ENCODE data around the gene TMPRSS13. TPM values are rescaled to one million over a fixed set of nuclear protein-coding genes. Genes with fewer than 3 reads are reported as not detected.

Gene TMPRSS13
- total and polyA plus RNA-seq, 11 donors, result 0.03 to 0.51 (median 0.12) TPM; not detected in 5

DNA sequence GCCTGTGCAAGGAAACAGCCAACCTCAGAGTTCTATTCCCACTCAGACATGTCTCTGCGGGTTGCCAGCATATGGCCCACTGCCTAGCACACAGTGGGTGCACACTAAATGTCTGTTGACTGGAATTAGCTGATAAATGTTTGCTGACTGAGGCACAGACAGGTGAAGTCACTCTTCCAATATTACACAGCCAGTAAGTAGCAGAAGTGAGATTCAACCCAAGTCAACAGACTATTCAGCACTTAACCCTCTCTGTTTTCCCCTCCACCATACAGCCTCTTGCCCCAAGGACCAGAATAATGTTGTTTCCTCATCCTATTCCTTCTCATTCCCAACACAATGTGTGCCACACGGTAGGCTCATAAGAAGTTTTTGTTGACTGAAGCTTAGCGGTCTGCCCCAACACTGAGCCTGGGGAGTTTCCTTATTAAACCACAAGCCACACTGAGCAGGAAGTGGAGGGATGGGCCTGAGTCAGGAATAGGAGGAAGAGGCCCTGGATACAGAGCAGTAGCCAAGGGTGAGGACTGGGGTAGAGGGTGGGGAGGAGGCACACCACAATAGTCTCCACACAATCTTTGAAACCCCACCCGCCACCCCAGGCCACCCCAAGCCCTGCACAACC, 41.3 kb upstream of the TMPRSS13 start:
- no peak overlapping the region for H3K4me3 ChIP-seq
- peaks cover 0 to 76% (median 0%) of the 10 kb centered on the region in 12 donors for H3K4me1 ChIP-seq
- H3K27me3 ChIP-seq, result peaks cover 0 to 3% (median 0%) of the 10 kb centered on the region in 9 donors
- DNase-seq (peak in 1 of 5 donors; percentile 56), ATAC-seq (peak; percentile 35 to 86 (median 74))
- no peaks in the 10 kb centered on the region for H3K36me3 ChIP-seq
- TF ChIP-seq POLR2A (IDR thresholded peaks at IDR 0.05), result no peak
- TF ChIP-seq, protein P1, sequence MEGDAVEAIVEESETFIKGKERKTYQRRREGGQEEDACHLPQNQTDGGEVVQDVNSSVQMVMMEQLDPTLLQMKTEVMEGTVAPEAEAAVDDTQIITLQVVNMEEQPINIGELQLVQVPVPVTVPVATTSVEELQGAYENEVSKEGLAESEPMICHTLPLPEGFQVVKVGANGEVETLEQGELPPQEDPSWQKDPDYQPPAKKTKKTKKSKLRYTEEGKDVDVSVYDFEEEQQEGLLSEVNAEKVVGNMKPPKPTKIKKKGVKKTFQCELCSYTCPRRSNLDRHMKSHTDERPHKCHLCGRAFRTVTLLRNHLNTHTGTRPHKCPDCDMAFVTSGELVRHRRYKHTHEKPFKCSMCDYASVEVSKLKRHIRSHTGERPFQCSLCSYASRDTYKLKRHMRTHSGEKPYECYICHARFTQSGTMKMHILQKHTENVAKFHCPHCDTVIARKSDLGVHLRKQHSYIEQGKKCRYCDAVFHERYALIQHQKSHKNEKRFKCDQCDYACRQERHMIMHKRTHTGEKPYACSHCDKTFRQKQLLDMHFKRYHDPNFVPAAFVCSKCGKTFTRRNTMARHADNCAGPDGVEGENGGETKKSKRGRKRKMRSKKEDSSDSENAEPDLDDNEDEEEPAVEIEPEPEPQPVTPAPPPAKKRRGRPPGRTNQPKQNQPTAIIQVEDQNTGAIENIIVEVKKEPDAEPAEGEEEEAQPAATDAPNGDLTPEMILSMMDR (IDR thresholded peaks at IDR 0.05), result no peak
- H3K9me3 ChIP-seq, result no peaks in the 10 kb centered on the region
- 69 to 78% (median 75%) methylated on average over 4 of the region's 4 CpGs for WGBS, 4 donors
- intact Hi-C loops (cut with DNase I), result no loop called here
- peak overlapping the region in 1 of 12 donors; percentile 74 for H3K27ac ChIP-seq

DNA sequence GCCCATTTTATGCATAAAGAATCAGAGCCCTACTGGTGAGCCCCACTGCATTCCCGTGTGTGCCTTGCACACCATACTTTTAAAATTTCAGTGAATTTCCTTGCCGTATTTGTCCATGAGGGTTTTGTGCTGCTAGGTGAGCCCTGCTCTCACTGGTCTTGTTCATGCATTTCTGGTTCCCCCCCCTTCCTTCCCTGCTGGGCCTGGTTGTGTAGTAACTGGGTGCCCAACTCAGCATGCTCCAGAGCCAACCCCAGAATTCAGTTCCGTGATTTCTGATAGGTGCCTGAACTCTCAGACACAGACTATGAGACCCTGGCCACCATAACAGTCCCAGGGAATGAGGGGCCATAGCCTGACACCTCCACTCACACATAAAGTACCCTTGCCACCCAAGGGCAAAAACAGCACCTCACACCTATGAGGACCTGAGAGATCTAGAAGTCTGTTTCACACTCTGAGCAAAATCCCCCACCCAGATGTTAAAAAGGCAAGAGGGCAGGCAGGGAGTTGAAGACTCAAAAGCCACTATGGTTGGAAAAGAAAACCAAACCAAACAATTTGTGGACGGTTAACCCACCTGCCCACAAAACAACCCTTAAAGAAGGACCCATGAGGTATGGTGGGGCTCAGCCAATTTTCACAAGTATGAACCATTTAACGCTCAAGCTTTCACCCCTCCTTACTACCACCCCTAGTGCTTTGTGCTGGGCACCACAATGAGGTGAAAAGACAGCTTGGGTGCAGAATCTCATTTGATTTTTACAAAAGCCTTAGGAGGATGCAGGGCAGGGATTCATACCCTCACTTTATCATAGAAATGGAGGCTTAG, 40.2 kb upstream of the TMPRSS13 start:
- H3K27ac ChIP-seq, result peak overlapping the region in 1 of 12 donors; percentile 74
- ATAC-seq (no peak), DNase-seq (no peak)
- intact Hi-C loops (cut with DNase I), result no loop called here
- peaks cover 0 to 65% (median 0%) of the 10 kb centered on the region in 12 donors for H3K4me1 ChIP-seq
- WGBS, 4 donors, result 94 to 99% (median 97%) methylated on average over 5 of the region's 5 CpGs
- no peaks in the 10 kb centered on the region for H3K36me3 ChIP-seq
- H3K9me3 ChIP-seq, result no peaks in the 10 kb centered on the region
- H3K4me3 ChIP-seq, result no peak overlapping the region
- TF ChIP-seq POLR2A (IDR thresholded peaks at IDR 0.05), result no peak
- TF ChIP-seq, protein P1 (IDR thresholded peaks at IDR 0.05), result no peak
- peaks cover 0 to 3% (median 0%) of the 10 kb centered on the region in 9 donors for H3K27me3 ChIP-seq

DNA sequence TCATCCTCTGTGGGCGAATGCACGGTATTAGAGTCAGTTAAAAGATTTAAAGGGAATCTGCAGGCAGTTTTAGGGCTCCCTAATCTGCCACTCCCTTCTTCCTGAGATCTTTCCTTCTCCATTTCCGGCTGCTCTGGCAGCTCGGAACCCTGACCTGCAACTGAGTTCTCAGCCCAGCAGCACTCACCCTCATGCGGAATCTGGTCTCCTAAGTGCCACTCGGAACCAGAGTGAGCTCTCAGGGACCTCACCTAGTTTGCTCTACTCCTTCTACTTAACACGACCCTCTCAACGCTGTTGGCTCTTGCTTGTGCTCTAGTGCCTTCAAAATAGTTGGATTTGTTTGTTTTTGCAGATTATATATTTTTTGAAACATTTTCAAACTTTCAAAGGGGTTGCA, 37.7 kb upstream of the TMPRSS13 start:
- ATAC-seq (no peak), DNase-seq (no peak)
- Histone ChIP-seq H3K36me3 (no peaks in the 10 kb centered on the region), H3K27me3 (peaks cover 0 to 3% (median 0%) of the 10 kb centered on the region in 9 donors), H3K27ac (no peak overlapping the region), H3K4me3 (no peak overlapping the region), H3K9me3 (no peaks in the 10 kb centered on the region), H3K4me1 (peaks cover 0 to 41% (median 0%) of the 10 kb centered on the region in 12 donors)
- 68 to 76% (median 73%) methylated on average over 8 of the region's 8 CpGs for WGBS, 4 donors
- intact Hi-C loops (cut with DNase I), result no loop called here
- TF ChIP-seq POLR2A (IDR thresholded peaks at IDR 0.05), result no peak
- TF ChIP-seq, protein P1 (IDR thresholded peaks at IDR 0.05), result no peak

DNA sequence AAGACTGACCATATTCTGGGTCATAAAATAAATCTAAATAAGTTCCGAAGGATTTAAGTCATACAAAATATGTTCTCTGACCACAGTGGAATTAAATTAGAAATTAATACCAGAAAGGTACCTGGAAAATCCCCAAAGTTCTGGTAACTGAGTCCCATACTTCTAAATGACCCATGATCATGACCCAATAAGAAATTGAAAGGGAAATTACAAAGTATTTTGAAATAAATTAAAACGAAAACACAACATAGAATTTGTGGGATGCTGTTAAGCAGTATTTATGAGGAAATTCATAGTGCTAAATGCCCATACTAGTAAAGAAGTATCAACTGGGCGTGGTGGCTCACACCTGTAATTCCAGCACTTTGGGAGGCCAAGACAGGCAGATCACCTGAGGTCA, 33.6 kb upstream of the TMPRSS13 start:
- 92 to 96% (median 95%) methylated on average over 3 of the region's 3 CpGs for WGBS, 4 donors
- TF ChIP-seq, protein P1 (IDR thresholded peaks at IDR 0.05), result no peak
- no peak for TF ChIP-seq POLR2A (IDR thresholded peaks at IDR 0.05)
- Histone ChIP-seq H3K36me3 (no peaks in the 10 kb centered on the region), H3K27me3 (no peaks in the 10 kb centered on the region), H3K4me1 (peaks cover 0 to 26% (median 0%) of the 10 kb centered on the region in 12 donors), H3K4me3 (no peak overlapping the region), H3K27ac (no peak overlapping the region), H3K9me3 (peaks cover 0 to 3% (median 0%) of the 10 kb centered on the region in 12 donors)
- no peak for DNase-seq
- ATAC-seq, result no peak
- intact Hi-C loops (cut with DNase I), result no loop called here

Measured in heart left ventricle (tissue), 16 donors.